Erythroblast (primary cell): ENCODE results near the gene LGALS9.

Source experiments
- GATA1 ChIP-seq: IDR thresholded peaks from 2 replicates; pipeline ENCODE4 v1.6.1; 2011; ENCODE audit warnings: low read depth, mild to moderate bottlenecking, control low read depth, low read length, moderate library complexity
- POLR2A ChIP-seq: IDR thresholded peaks from 2 replicates; pipeline ENCODE4 v1.6.1; 2011; ENCODE audit warnings: mild to moderate bottlenecking, low read length

- no peak for TF ChIP-seq POLR2A
- no peak for TF ChIP-seq GATA1
Observed at GRCh38 chr17:27588354-27588753, 42.6 kb upstream of the LGALS9 start.
